Suprapubic skin (tissue), 3 donors: ENCODE results near the gene TUBB3.

Experiments
- EP300 ChIP-seq: sonication (generic); formaldehyde crosslinking; IDR thresholded peaks from one replicate; pipeline ENCODE4 v1.6.1; 2017; ENCODE audit warnings: antibody characterized with exemption
- TF ChIP-seq, protein P1 (sequence below), 2 donors: fragments of 200-600 bp in 1 of 2; fragments of 450-650 bp in 1 of 2; sonication (generic) in 1 of 2; IDR thresholded peaks; one replicate each; pipeline ENCODE4 v1.5.1; 2016 to 2019; ENCODE audit warnings: antibody characterized with exemption in 2 of 2, mild to moderate bottlenecking in 1 of 2, moderate library complexity in 1 of 2

DNA sequence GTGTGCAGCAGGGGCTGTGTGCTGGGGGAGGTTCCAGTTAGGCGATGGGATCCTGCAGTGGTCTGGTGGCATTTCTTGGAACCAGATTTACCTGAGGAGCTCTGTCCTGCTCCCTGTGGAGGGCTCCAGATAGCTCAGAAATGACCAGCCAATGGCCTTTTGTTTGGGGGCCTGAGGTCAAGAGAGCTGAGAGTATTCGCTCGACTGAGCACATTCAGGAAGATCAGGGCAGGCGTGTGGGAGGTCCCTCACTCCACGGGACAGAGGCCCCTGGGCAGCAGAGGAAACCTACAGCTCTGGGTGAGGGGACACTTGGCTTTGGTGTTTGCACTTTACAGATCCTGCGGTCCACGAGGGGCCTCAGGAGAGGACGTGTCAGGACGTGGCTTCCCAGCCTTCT, 43.6 kb downstream of the TUBB3 start:
- TF ChIP-seq, protein P1, sequence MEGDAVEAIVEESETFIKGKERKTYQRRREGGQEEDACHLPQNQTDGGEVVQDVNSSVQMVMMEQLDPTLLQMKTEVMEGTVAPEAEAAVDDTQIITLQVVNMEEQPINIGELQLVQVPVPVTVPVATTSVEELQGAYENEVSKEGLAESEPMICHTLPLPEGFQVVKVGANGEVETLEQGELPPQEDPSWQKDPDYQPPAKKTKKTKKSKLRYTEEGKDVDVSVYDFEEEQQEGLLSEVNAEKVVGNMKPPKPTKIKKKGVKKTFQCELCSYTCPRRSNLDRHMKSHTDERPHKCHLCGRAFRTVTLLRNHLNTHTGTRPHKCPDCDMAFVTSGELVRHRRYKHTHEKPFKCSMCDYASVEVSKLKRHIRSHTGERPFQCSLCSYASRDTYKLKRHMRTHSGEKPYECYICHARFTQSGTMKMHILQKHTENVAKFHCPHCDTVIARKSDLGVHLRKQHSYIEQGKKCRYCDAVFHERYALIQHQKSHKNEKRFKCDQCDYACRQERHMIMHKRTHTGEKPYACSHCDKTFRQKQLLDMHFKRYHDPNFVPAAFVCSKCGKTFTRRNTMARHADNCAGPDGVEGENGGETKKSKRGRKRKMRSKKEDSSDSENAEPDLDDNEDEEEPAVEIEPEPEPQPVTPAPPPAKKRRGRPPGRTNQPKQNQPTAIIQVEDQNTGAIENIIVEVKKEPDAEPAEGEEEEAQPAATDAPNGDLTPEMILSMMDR (IDR thresholded peaks at IDR 0.05): no peak
- no peak for TF ChIP-seq EP300
